ENCODE results near the gene BRINP1.

BRINP1 gene, protein sequence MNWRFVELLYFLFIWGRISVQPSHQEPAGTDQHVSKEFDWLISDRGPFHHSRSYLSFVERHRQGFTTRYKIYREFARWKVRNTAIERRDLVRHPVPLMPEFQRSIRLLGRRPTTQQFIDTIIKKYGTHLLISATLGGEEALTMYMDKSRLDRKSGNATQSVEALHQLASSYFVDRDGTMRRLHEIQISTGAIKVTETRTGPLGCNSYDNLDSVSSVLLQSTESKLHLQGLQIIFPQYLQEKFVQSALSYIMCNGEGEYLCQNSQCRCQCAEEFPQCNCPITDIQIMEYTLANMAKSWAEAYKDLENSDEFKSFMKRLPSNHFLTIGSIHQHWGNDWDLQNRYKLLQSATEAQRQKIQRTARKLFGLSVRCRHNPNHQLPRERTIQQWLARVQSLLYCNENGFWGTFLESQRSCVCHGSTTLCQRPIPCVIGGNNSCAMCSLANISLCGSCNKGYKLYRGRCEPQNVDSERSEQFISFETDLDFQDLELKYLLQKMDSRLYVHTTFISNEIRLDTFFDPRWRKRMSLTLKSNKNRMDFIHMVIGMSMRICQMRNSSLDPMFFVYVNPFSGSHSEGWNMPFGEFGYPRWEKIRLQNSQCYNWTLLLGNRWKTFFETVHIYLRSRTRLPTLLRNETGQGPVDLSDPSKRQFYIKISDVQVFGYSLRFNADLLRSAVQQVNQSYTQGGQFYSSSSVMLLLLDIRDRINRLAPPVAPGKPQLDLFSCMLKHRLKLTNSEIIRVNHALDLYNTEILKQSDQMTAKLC

DNA sequence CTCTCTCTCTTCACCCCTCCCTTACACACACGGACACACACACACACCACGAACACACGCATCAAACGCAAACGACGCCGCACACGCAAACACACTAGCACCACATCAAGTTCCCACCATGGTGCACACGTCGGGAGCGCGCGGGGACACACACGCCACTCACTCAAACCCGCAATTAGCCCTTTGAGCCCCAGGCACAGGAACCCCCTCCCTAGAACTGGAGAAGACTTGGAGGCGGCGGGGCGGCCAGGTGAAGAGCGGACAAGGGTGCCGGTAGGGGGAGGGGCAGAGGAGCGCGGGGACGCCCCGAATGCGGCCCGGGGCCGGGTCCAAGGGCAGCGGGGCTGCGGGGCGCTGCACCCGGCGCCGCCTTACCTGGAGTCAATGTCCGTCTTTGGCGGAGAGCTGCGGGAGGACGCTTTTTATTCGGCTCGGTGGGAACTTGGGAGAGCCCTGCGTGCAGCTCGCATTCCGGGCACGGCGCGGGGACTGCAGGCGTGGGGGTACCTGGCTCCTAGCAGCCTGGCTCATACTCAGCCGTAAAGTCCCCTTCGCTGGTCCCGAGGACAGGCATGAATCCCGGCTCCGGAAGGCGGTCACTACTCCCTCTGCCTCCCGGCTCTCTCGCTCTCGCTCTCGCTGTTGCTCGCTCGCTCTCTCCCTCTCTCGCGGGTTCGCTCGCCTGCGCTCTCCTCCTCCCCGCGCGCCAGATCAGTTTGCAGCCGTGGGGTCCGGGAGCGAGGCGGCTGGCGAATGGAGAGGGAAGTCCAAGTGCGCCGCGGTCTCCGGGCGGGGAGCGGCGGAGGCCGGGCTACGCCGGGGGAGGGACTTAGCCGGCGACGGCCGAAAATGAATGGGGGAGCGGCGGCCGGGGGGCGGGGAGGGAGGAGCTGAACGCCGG, at the start of gene BRINP1:
TSS of gene BRINP1 (minus strand) at position 755 of the 901 bp plus-strand sequence. CDS start 56,080 bp downstream, outside the sequence.
- peak within 1 kb of the TSS; percentile 18 to 42 for H3K4me3 ChIP-seq (replicated peaks in 1 of 2; ENCODE audit: low read depth in 2 of 2, low read length in 2 of 2)
- TF ChIP-seq, protein P1, sequence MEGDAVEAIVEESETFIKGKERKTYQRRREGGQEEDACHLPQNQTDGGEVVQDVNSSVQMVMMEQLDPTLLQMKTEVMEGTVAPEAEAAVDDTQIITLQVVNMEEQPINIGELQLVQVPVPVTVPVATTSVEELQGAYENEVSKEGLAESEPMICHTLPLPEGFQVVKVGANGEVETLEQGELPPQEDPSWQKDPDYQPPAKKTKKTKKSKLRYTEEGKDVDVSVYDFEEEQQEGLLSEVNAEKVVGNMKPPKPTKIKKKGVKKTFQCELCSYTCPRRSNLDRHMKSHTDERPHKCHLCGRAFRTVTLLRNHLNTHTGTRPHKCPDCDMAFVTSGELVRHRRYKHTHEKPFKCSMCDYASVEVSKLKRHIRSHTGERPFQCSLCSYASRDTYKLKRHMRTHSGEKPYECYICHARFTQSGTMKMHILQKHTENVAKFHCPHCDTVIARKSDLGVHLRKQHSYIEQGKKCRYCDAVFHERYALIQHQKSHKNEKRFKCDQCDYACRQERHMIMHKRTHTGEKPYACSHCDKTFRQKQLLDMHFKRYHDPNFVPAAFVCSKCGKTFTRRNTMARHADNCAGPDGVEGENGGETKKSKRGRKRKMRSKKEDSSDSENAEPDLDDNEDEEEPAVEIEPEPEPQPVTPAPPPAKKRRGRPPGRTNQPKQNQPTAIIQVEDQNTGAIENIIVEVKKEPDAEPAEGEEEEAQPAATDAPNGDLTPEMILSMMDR (IDR thresholded peaks at IDR 0.05; ENCODE audit: low read depth, low read length) = no peak
- peak; percentile 14 for DNase-seq (ENCODE audit: low read depth in 2 of 2)

DNA sequence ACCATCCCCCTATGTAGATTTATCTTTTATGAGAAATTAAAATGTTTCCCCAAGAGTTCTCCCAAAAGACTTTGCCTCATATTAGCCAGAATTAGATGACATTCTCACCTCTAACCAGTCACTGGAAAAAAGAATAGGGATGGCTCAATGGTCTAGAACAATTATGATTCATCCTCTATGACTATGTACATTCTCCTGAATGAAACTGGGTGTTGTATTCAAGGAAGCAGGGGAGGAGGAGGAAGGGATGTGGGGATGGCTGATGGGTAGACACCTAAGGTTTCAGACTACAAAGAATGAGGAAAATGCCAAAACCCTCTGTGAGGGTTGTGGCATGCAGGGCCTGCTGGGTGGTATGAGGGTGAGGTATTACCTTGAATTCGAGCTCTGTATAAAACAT, 49.5 kb upstream of the BRINP1 start:
- no peak for DNase-seq (ENCODE audit: low read depth in 2 of 2)
- TF ChIP-seq, protein P1 (IDR thresholded peaks at IDR 0.05; ENCODE audit: low read depth, low read length) = no peak
- no peak overlapping the region for H3K4me3 ChIP-seq (replicated peaks in 1 of 2; ENCODE audit: low read depth in 2 of 2, low read length in 2 of 2)

DNA sequence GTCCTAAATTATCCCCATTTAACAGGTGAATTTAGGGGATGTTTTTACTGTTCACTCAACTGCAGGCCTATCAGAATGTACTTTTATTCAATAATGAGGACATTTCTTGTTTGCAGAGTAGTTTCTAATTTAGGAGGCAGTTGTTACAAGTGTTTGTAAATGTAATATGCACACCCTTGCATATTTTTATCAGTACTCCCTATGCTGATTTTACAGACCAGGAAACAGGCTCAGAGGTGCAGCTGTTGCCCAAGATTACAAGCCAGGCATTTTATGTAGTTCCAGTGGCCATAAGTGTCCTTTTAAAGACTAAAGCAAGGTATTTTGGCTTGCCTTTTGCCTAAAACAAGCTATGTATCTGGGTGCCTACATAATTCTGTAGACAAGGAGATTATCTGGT, 47.6 kb upstream of the BRINP1 start:
- H3K4me3 ChIP-seq (replicated peaks in 1 of 2; ENCODE audit: low read depth in 2 of 2, low read length in 2 of 2) = no peak overlapping the region
- TF ChIP-seq, protein P1 (IDR thresholded peaks at IDR 0.05; ENCODE audit: low read depth, low read length) = no peak
- no peak for DNase-seq (ENCODE audit: low read depth in 2 of 2)

DNA sequence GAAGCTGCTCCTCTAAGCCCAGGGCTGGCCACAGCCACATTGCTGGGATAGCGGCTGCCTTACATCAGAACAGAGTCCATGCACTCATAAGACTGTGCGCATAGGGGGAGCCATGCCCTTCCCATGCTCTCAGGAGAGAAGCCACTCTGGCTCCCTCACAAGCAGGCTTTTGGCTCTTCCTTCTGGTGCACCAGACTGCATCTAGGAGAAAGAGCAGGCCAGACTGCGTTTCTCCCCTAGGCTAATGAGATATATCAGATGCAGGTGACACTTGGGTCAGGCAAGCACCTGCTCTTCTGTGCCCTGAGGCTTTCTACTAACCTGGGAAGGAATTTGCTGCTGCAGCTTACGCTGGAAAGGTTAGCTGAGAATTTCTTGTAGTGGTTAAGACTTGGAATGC, 43.2 kb upstream of the BRINP1 start:
- DNase-seq (ENCODE audit: low read depth in 2 of 2) = no peak
- TF ChIP-seq, protein P1 (IDR thresholded peaks at IDR 0.05; ENCODE audit: low read depth, low read length) = no peak
- H3K4me3 ChIP-seq (replicated peaks in 1 of 2; ENCODE audit: low read depth in 2 of 2, low read length in 2 of 2) = no peak overlapping the region

DNA sequence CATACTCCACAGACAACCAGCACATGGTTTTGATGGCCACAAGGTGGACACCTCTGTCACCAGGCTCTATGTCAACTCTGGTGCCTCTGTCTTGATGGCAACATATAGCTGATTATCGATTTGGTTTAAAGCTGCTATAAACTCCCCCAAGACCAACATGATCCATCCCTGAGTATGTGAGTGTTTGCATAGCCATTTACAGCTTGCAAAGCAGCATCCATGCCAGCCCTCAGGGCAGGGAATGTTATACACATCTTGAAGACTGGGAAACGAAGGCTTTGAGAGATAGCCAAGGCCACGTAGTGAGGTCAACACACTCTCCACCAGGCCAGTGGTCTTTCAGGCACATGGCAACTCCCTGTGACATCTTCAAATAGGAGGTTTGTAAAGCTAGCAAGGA, 40.3 kb upstream of the BRINP1 start:
- H3K4me3 ChIP-seq (replicated peaks in 1 of 2; ENCODE audit: low read depth in 2 of 2, low read length in 2 of 2) = no peak overlapping the region
- TF ChIP-seq, protein P1 (IDR thresholded peaks at IDR 0.05; ENCODE audit: low read depth, low read length) = no peak
- no peak for DNase-seq (ENCODE audit: low read depth in 2 of 2)

DNA sequence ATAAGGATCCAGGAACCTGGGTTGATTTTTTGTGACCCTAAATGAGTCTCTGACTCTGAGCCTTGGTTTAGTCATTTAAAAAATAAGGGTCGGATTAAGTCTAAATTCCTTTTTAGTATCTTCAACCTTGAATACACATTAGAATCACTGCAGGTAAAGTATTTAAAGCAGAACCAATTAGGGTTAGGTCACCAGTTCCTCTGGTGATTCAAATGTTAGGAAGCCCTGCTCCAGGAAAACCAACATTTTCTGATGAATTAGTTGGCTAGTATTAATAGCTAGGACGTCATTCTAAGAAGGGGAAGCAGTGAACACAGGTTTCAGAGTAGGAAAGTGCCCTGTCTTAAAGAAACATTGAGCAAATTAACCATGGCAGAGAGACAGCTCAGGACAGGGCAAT, 31.4 kb upstream of the BRINP1 start:
- TF ChIP-seq, protein P1 (IDR thresholded peaks at IDR 0.05; ENCODE audit: low read depth, low read length) = no peak
- DNase-seq (ENCODE audit: low read depth in 2 of 2) = no peak
- H3K4me3 ChIP-seq (replicated peaks in 1 of 2; ENCODE audit: low read depth in 2 of 2, low read length in 2 of 2) = no peak overlapping the region

All from cardiac fibroblast (primary cell).